CD4-positive, alpha-beta T cell treated with Interleukin-10 for 1 hour (primary cell): ENCODE results near the gene SYNDIG1L.

Source experiments
- DNase-seq: peaks from one replicate; pipeline ENCODE4 v3.0.0-alpha.2; 2020

The SYNDIG1L gene

DNA sequence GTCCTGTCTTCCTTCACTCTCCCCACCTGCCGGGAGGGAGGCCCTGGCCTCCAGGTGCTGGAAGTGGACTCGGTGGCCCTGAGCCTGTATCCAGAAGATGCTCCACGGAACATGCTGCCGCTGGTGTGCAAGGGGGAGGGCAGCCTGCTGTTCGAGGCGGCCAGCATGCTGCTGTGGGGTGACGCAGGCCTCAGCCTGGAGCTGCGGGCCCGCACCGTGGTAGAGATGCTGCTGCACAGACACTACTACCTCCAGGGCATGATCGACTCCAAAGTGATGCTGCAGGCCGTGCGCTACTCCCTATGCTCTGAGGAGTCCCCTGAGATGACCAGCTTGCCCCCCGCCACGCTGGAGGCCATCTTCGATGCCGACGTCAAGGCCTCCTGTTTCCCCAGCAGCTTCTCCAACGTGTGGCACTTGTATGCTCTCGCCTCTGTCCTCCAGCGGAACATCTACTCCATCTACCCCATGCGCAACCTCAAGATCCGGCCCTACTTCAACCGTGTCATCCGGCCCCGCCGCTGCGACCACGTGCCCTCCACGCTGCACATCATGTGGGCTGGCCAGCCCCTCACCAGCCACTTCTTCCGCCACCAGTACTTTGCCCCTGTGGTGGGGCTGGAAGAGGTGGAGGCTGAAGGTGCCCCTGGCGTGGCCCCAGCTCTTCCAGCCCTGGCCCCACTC, 69.0 kb downstream of the SYNDIG1L start:
- DNase-seq: no peak
